VCaP (cell line): ENCODE data around the gene CFHR1.
"Not testable (repeated sequence)": the region's sequence is repeated elsewhere in the genome, so short reads cannot be mapped to it uniquely, and the experiment has no call there.

ENCODE experiments used
- H3K27ac ChIP-seq: fragments of 450-650 bp; 2 replicates; pipeline ENCODE4 v1.5.1; 2017
- CTCF ChIP-seq: fragments of 450-650 bp; conservative IDR thresholded peaks from 2 replicates; pipeline ENCODE4 v1.5.1; 2017; ENCODE audit warnings: mild to moderate bottlenecking, moderate library complexity

CFHR1 gene

GRCh38 chr1:196819531-196819930 is at the start of gene CFHR1:
TSS of gene CFHR1 (plus strand) at chr1:196819731. CDS start at chr1:196819845, 114 bp downstream.
- not testable (repeated sequence) for H3K27ac ChIP-seq

GRCh38 chr1:196769823-196770222 is 49.7 kb upstream of the CFHR1 start:
- H3K27ac ChIP-seq = not testable (repeated sequence)

- no peak overlapping the region for H3K27ac ChIP-seq
- no peak for TF ChIP-seq CTCF
These were observed 45.8 kb upstream of the CFHR1 start for GRCh38 chr1:196773713-196774112.

GRCh38 chr1:196774175-196774574 is 45.4 kb upstream of the CFHR1 start:
- no peak overlapping the region for H3K27ac ChIP-seq
- no peak for TF ChIP-seq CTCF

GRCh38 chr1:196774603-196775002 is 44.9 kb upstream of the CFHR1 start, which contains the start of gene CFHR3:
TSS of gene CFHR3 (plus strand) at chr1:196774840. CDS start at chr1:196774887, 47 bp downstream.
- no peak for TF ChIP-seq CTCF
- H3K27ac ChIP-seq = no peak within 1 kb of the TSS

GRCh38 chr1:196777603-196778002 is 41.9 kb upstream of the CFHR1 start:
- no peak for TF ChIP-seq CTCF
- no peak overlapping the region for H3K27ac ChIP-seq

- H3K27ac ChIP-seq = no peak overlapping the region
- no peak for TF ChIP-seq CTCF
These were observed 40.4 kb upstream of the CFHR1 start for GRCh38 chr1:196779093-196779492.

GRCh38 chr1:196791252-196791651 is 28.3 kb upstream of the CFHR1 start:
- H3K27ac ChIP-seq = not testable (repeated sequence)

- H3K27ac ChIP-seq = not testable (repeated sequence)
These were observed 25.4 kb upstream of the CFHR1 start for GRCh38 chr1:196794103-196794502.

GRCh38 chr1:196797891-196798290 is 21.6 kb upstream of the CFHR1 start:
- no peak overlapping the region for H3K27ac ChIP-seq
- no peak for TF ChIP-seq CTCF

- not testable (repeated sequence) for H3K27ac ChIP-seq
These were observed 17.6 kb upstream of the CFHR1 start for GRCh38 chr1:196801920-196802319.
